Measurements from ENCODE around the gene GCH1. TPM values are rescaled to one million over a fixed set of nuclear protein-coding genes. Genes with fewer than 3 reads are reported as not detected.

GCH1 gene
- total and polyA plus RNA-seq, 9 donors: 0.71 to 13.2 (median 2.6) TPM

DNA sequence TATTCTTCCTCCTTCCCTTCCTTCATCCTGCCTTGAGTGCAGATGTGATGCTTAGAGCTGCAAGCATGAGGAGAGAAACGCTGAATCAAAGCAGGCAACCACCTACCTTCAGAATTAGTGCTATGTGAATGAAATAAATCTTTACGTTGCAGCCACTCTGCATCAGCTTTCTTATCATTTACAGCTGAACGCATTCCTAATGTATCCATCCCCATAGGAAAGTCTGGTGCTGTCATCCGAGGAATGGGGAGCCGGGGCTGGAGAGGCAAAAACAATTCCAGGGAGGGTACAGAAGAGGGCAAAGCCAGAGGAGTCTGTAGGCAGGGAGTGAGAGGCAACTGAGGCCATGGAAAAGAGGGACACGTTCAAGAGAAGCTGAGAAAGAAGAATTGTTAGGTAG, 90.0 kb downstream of the GCH1 start:
- no peak for DNase-seq
- 53 to 65% (median 62%) methylated on average over 6 of the region's 6 CpGs for WGBS, 3 donors
- no peak for TF ChIP-seq EP300 (IDR thresholded peaks at IDR 0.05)
- TF ChIP-seq, protein P1, sequence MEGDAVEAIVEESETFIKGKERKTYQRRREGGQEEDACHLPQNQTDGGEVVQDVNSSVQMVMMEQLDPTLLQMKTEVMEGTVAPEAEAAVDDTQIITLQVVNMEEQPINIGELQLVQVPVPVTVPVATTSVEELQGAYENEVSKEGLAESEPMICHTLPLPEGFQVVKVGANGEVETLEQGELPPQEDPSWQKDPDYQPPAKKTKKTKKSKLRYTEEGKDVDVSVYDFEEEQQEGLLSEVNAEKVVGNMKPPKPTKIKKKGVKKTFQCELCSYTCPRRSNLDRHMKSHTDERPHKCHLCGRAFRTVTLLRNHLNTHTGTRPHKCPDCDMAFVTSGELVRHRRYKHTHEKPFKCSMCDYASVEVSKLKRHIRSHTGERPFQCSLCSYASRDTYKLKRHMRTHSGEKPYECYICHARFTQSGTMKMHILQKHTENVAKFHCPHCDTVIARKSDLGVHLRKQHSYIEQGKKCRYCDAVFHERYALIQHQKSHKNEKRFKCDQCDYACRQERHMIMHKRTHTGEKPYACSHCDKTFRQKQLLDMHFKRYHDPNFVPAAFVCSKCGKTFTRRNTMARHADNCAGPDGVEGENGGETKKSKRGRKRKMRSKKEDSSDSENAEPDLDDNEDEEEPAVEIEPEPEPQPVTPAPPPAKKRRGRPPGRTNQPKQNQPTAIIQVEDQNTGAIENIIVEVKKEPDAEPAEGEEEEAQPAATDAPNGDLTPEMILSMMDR (IDR thresholded peaks at IDR 0.05): no peak
- no peak for TF ChIP-seq POLR2A (IDR thresholded peaks at IDR 0.05)
- Histone ChIP-seq H3K27ac (no peak overlapping the region), H3K4me1 (ENCODE audit: insufficient read depth) (no peaks in the 10 kb centered on the region), H3K27me3 (no peaks in the 10 kb centered on the region), H3K4me3 (no peak overlapping the region), H3K9me3 (no peaks in the 10 kb centered on the region), H3K36me3 (no peaks in the 10 kb centered on the region)
- intact Hi-C loops (cut with DNase I): no loop called here

DNA sequence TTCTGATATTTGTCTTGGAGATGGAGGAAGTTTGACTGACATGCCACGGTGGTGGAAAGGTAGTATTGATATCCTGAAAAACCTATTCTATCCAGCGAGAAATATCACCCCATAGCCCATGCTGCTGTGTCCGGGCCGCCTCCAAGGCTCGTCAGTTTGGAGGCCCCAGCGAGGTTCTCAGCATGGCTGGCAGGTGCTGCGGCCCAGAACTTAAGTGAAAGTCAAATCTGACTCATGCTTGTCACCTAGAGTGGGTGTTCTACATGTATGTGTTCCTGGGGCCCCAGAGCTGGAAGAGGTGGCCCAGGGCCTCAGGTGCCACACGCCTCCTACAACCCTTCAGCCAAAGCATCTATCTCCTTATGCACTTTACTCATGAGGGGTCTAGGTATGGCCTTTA, 92.9 kb downstream of the GCH1 start:
- H3K36me3 ChIP-seq: no peaks in the 10 kb centered on the region
- no peaks in the 10 kb centered on the region for H3K4me1 ChIP-seq (ENCODE audit: insufficient read depth)
- H3K9me3 ChIP-seq: no peaks in the 10 kb centered on the region
- no peak for DNase-seq
- intact Hi-C loops (cut with DNase I): no loop called here
- TF ChIP-seq, protein P1 (IDR thresholded peaks at IDR 0.05): no peak
- TF ChIP-seq POLR2A (IDR thresholded peaks at IDR 0.05) (no peak), EP300 (IDR thresholded peaks at IDR 0.05) (no peak)
- 89 to 94% (median 93%) methylated on average over 8 of the region's 8 CpGs for WGBS, 3 donors
- H3K27me3 ChIP-seq: no peaks in the 10 kb centered on the region
- no peak overlapping the region for H3K27ac ChIP-seq
- H3K4me3 ChIP-seq: no peak overlapping the region

DNA sequence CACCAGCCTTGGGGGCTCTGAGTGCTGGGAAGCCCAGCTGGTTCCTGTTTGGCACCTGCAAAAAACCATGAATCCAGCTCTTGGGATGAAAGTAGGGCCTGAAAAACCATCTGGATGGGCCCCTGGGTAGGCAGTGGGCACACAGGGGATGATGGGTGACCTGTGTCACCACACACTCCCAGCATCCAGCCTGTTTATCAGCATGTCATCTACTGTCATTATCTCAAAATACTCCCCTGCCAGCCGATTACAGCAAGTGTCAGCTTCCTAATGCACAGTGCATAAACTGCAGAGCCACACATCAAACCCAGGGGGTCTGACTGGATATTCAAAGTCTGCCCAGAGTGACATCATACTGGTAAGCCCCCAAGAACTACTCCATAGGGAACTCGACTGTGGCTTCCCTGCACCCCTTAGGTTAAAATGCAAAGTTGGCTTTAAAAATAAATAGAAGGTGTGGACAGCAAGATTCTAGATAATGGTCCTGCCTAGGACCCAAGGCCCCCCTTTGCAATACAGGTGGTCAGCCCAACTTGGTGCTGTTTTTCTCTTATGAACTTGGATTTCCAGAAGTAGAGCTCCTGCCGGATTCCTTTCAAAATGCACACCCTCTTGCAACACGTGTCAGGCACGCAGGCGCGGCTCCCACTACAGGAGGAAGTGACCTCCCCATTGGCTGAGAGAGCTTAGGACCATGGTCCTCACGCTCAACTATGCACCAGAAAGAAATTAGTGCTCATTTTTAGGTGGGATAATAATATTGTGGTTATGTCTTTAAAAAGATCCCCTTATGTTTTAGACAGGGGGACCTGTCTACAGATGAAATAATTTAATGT, 94.1 kb downstream of the GCH1 start:
- TF ChIP-seq, protein P1 (IDR thresholded peaks at IDR 0.05): no peak
- TF ChIP-seq EP300 (IDR thresholded peaks at IDR 0.05): no peak
- TF ChIP-seq POLR2A (IDR thresholded peaks at IDR 0.05): no peak
- Histone ChIP-seq H3K27ac (no peak overlapping the region), H3K4me1 (ENCODE audit: insufficient read depth) (no peaks in the 10 kb centered on the region), H3K36me3 (no peaks in the 10 kb centered on the region), H3K27me3 (no peaks in the 10 kb centered on the region), H3K4me3 (no peak overlapping the region), H3K9me3 (no peaks in the 10 kb centered on the region)
- DNase-seq: no peak
- intact Hi-C loops (cut with DNase I): no loop called here
- WGBS, 3 donors: 75 to 81% (median 77%) methylated on average over 8 of the region's 8 CpGs

DNA sequence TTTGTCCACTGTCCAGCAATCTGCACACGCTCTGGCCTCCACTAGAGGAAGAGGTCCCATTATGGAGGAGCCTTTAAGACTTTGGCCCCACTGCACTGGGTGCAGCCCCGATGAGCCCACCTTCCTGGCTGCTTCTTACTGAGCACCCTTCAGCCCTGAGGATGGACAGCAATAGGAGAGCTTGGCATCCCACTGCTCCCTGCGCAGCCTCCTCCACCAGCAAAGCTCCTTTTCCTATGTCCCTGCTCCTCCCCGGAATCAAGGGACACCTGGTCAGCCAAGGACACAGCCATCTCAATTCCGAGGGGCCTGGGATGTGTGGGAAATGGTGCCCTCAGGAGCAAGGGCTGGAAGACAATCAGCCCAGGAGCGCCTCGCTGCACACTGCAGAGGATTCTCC, 94.7 kb downstream of the GCH1 start:
- Histone ChIP-seq H3K27me3 (no peaks in the 10 kb centered on the region), H3K27ac (no peak overlapping the region), H3K9me3 (no peaks in the 10 kb centered on the region), H3K36me3 (no peaks in the 10 kb centered on the region), H3K4me3 (no peak overlapping the region), H3K4me1 (ENCODE audit: insufficient read depth) (no peaks in the 10 kb centered on the region)
- WGBS, 3 donors: 62 to 76% (median 76%) methylated on average over 7 of the region's 7 CpGs
- no peak for DNase-seq
- TF ChIP-seq POLR2A (IDR thresholded peaks at IDR 0.05) (no peak), EP300 (IDR thresholded peaks at IDR 0.05) (no peak)
- TF ChIP-seq, protein P1 (IDR thresholded peaks at IDR 0.05): no peak
- intact Hi-C loops (cut with DNase I): no loop called here

Data from ovary (tissue), 9 donors.